ENCODE data around the gene TRDMT1. TPM values are rescaled to one million over a fixed set of nuclear protein-coding genes. Genes with fewer than 3 reads are reported as not detected.

TRDMT1 gene
- total and polyA plus RNA-seq, 4 donors, result 2.5 to 25.9 (median 6.5) TPM

- H3K9ac ChIP-seq (ENCODE audit: insufficient read depth in 1 of 2, low read length in 2 of 2), result no peak overlapping the region
- no peak for ATAC-seq (ENCODE audit: insufficient read depth, low FRiP score)
- 93 to 96% methylated on average over 2 of the region's 2 CpGs for WGBS, 2 donors
- H3K27me3 ChIP-seq (ENCODE audit: control insufficient read depth in 3 of 3, insufficient read depth in 3 of 3, low read length in 2 of 3), result no peaks in the 10 kb centered on the region
- H3K9me3 ChIP-seq (ENCODE audit: control insufficient read depth in 4 of 4, insufficient read depth in 3 of 4, low read length in 3 of 4), result no peaks in the 10 kb centered on the region
- no peak overlapping the region for H3K27ac ChIP-seq (ENCODE audit: low read depth in 1 of 2, low read length in 1 of 2)
- H3K36me3 ChIP-seq (ENCODE audit: control insufficient read depth in 4 of 4, insufficient read depth in 4 of 4, low read length in 4 of 4), result no peaks in the 10 kb centered on the region
- no peak for DNase-seq
- peaks cover 0 to 5% (median 0%) of the 10 kb centered on the region in 5 donors for H3K4me1 ChIP-seq (ENCODE audit: control insufficient read depth in 5 of 5, insufficient read depth in 5 of 5, low read length in 5 of 5)
- no peak for TF ChIP-seq CTCF (IDR thresholded peaks at IDR 0.05; ENCODE audit: control extremely low read depth, extremely low read depth)
- H3K4me3 ChIP-seq, result no peak overlapping the region
Observed at GRCh38 chr10:17190602-17191001, 10.9 kb downstream of the TRDMT1 start.

DNA sequence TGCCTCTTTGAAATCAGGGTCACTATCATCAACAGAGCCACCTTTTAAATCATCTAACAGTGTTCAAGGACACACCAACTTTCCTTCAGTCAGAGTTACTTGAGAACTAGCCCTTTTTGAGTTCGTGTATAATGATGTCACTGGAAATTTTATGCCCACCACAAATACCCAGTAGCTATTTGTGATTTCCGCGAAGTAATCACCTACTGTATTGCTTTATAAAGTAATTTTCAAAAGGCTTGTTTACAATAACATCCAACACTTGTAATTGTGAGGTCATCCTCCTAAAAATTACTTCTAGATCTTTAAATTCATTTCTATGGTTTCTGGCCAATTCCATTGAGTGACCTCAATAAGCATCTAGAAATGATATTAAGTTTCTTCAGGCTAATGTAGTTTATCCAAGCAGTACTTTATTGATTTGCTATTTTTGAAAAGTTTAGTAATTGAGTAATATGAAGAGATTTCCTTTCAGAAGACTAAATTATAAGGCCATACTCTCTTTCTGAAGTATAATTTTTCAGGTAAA is 12.8 kb downstream of the TRDMT1 start:
- ATAC-seq (ENCODE audit: insufficient read depth, low FRiP score) (no peak), DNase-seq (no peak)
- Histone ChIP-seq H3K4me3 (no peak overlapping the region), H3K27ac (ENCODE audit: low read depth in 1 of 2, low read length in 1 of 2) (no peak overlapping the region), H3K9me3 (ENCODE audit: control insufficient read depth in 4 of 4, insufficient read depth in 3 of 4, low read length in 3 of 4) (no peaks in the 10 kb centered on the region), H3K9ac (ENCODE audit: insufficient read depth in 1 of 2, low read length in 2 of 2) (no peak overlapping the region), H3K4me1 (ENCODE audit: control insufficient read depth in 5 of 5, insufficient read depth in 5 of 5, low read length in 5 of 5) (peaks cover 0 to 5% (median 0%) of the 10 kb centered on the region in 5 donors), H3K36me3 (ENCODE audit: control insufficient read depth in 4 of 4, insufficient read depth in 4 of 4, low read length in 4 of 4) (no peaks in the 10 kb centered on the region), H3K27me3 (ENCODE audit: control insufficient read depth in 3 of 3, insufficient read depth in 3 of 3, low read length in 2 of 3) (no peaks in the 10 kb centered on the region)
- no peak for TF ChIP-seq CTCF (IDR thresholded peaks at IDR 0.05; ENCODE audit: control extremely low read depth, extremely low read depth)
- 92% methylated on average over 3 of the region's 3 CpGs for WGBS, 2 donors

- ATAC-seq (ENCODE audit: insufficient read depth, low FRiP score) (no peak), DNase-seq (no peak)
- Histone ChIP-seq H3K4me1 (ENCODE audit: control insufficient read depth in 5 of 5, insufficient read depth in 5 of 5, low read length in 5 of 5) (peaks cover 0 to 5% (median 0%) of the 10 kb centered on the region in 5 donors), H3K36me3 (ENCODE audit: control insufficient read depth in 4 of 4, insufficient read depth in 4 of 4, low read length in 4 of 4) (no peaks in the 10 kb centered on the region), H3K9ac (ENCODE audit: insufficient read depth in 1 of 2, low read length in 2 of 2) (no peak overlapping the region), H3K9me3 (ENCODE audit: control insufficient read depth in 4 of 4, insufficient read depth in 3 of 4, low read length in 3 of 4) (no peaks in the 10 kb centered on the region), H3K27ac (ENCODE audit: low read depth in 1 of 2, low read length in 1 of 2) (no peak overlapping the region), H3K4me3 (no peak overlapping the region), H3K27me3 (ENCODE audit: control insufficient read depth in 3 of 3, insufficient read depth in 3 of 3, low read length in 2 of 3) (no peaks in the 10 kb centered on the region)
- TF ChIP-seq CTCF (IDR thresholded peaks at IDR 0.05; ENCODE audit: control extremely low read depth, extremely low read depth), result no peak
- 95 to 100% methylated on average over 3 of the region's 3 CpGs for WGBS, 2 donors
Observed at GRCh38 chr10:17185873-17186272, 15.6 kb downstream of the TRDMT1 start.

GRCh38 chr10:17183110-17183509 is 18.4 kb downstream of the TRDMT1 start:
- DNase-seq (no peak), ATAC-seq (ENCODE audit: insufficient read depth, low FRiP score) (no peak)
- WGBS, 2 donors, result 93 to 96% methylated on average over 2 of the region's 2 CpGs
- no peaks in the 10 kb centered on the region for H3K27me3 ChIP-seq (ENCODE audit: control insufficient read depth in 3 of 3, insufficient read depth in 3 of 3, low read length in 2 of 3)
- H3K9me3 ChIP-seq (ENCODE audit: control insufficient read depth in 4 of 4, insufficient read depth in 3 of 4, low read length in 3 of 4), result no peaks in the 10 kb centered on the region
- H3K4me1 ChIP-seq (ENCODE audit: control insufficient read depth in 5 of 5, insufficient read depth in 5 of 5, low read length in 5 of 5), result peaks cover 0 to 5% (median 0%) of the 10 kb centered on the region in 5 donors
- H3K9ac ChIP-seq (ENCODE audit: insufficient read depth in 1 of 2, low read length in 2 of 2), result no peak overlapping the region
- TF ChIP-seq CTCF (IDR thresholded peaks at IDR 0.05; ENCODE audit: control extremely low read depth, extremely low read depth), result no peak
- H3K27ac ChIP-seq (ENCODE audit: low read depth in 1 of 2, low read length in 1 of 2), result no peak overlapping the region
- H3K4me3 ChIP-seq, result no peak overlapping the region
- no peaks in the 10 kb centered on the region for H3K36me3 ChIP-seq (ENCODE audit: control insufficient read depth in 4 of 4, insufficient read depth in 4 of 4, low read length in 4 of 4)

All from lung (tissue), 12 donors.